Subcutaneous abdominal adipose tissue (tissue), 5 donors: ENCODE measurements around the gene CTTNBP2.

Experiments
- H3K27ac ChIP-seq: one replicate; pipeline ENCODE4 v1.7.0; 2013; ENCODE audit warnings: low read depth, mild to moderate bottlenecking, inconsistent platforms, low read length, moderate library complexity
- H3K27me3 ChIP-seq, 5 donors: one replicate each; pipeline ENCODE4 v1.7.0; 2013; ENCODE audit warnings: low read length in 5 of 5, inconsistent platforms in 1 of 5; ENCODE audit not compliant: control insufficient read depth in 5 of 5, insufficient read depth in 4 of 5
- H3K36me3 ChIP-seq, 5 donors: one replicate each; pipeline ENCODE4 v1.7.0; 2013; ENCODE audit warnings: low read length in 5 of 5; ENCODE audit not compliant: control insufficient read depth in 5 of 5, insufficient read depth in 5 of 5
- H3K4me1 ChIP-seq, 5 donors: one replicate each; pipeline ENCODE4 v1.7.0; 2013; ENCODE audit warnings: low read length in 5 of 5, mild to moderate bottlenecking in 3 of 5, moderate library complexity in 1 of 5; ENCODE audit not compliant: control insufficient read depth in 5 of 5, insufficient read depth in 5 of 5
- H3K4me3 ChIP-seq, 5 donors: one replicate each; pipeline ENCODE4 v1.7.0; 2013; ENCODE audit warnings: low read length in 5 of 5, low read depth in 1 of 5
- H3K9ac ChIP-seq, 5 donors: one replicate each; pipeline ENCODE4 v1.7.0; 2013; ENCODE audit warnings: low read length in 5 of 5, mild to moderate bottlenecking in 4 of 5, moderate library complexity in 3 of 5
- H3K9me3 ChIP-seq, 5 donors: one replicate each; pipeline ENCODE4 v1.7.0; 2013; ENCODE audit warnings: low read length in 5 of 5; ENCODE audit not compliant: control insufficient read depth in 5 of 5
- donor health status: healthy.
- donor health status: healthy.
- donor health status: healthy.
- donor health status: healthy.
- donor health status: healthy.

The CTTNBP2 gene

GRCh38 chr7:117762055-117762454, 111.2 kb downstream of the CTTNBP2 start:
- Histone ChIP-seq H3K27ac (no peak overlapping the region), H3K9ac (no peak overlapping the region), H3K4me1 (peaks cover 0 to 7% (median 0%) of the 10 kb centered on the region in 5 donors), H3K9me3 (no peaks in the 10 kb centered on the region), H3K36me3 (peaks cover 0 to 13% (median 6%) of the 10 kb centered on the region in 5 donors), H3K27me3 (no peaks in the 10 kb centered on the region), H3K4me3 (no peak overlapping the region)

GRCh38 chr7:117759950-117760640, 113.1 kb downstream of the CTTNBP2 start:
- peaks cover 6 to 26% (median 11%) of the 10 kb centered on the region in 5 donors for H3K36me3 ChIP-seq
- no peak overlapping the region for H3K4me3 ChIP-seq
- no peak overlapping the region for H3K27ac ChIP-seq
- no peaks in the 10 kb centered on the region for H3K27me3 ChIP-seq
- no peak overlapping the region for H3K9ac ChIP-seq
- H3K9me3 ChIP-seq = no peaks in the 10 kb centered on the region
- H3K4me1 ChIP-seq = peaks cover 0 to 8% (median 0%) of the 10 kb centered on the region in 5 donors

- H3K9ac ChIP-seq = no peak overlapping the region
These were observed 115.8 kb downstream of the CTTNBP2 start for GRCh38 chr7:117757440-117757839.

GRCh38 chr7:117756586-117757085, 116.6 kb downstream of the CTTNBP2 start:
- H3K9me3 ChIP-seq = no peaks in the 10 kb centered on the region
- no peak overlapping the region for H3K27ac ChIP-seq
- H3K27me3 ChIP-seq = no peaks in the 10 kb centered on the region
- H3K9ac ChIP-seq = no peak overlapping the region
- H3K36me3 ChIP-seq = peaks cover 6 to 30% (median 16%) of the 10 kb centered on the region in 5 donors
- no peak overlapping the region for H3K4me3 ChIP-seq
- H3K4me1 ChIP-seq = peaks cover 0 to 7% (median 0%) of the 10 kb centered on the region in 5 donors

More at GRCh38 chr7:117757440-117757839, 115.8 kb downstream of the CTTNBP2 start:
- H3K4me1 ChIP-seq = peaks cover 0 to 7% (median 0%) of the 10 kb centered on the region in 5 donors
- H3K9me3 ChIP-seq = no peaks in the 10 kb centered on the region
- H3K36me3 ChIP-seq = peaks cover 6 to 30% (median 16%) of the 10 kb centered on the region in 5 donors
- no peaks in the 10 kb centered on the region for H3K27me3 ChIP-seq
- H3K4me3 ChIP-seq = no peak overlapping the region
- no peak overlapping the region for H3K27ac ChIP-seq

GRCh38 chr7:117755136-117755535, 118.1 kb downstream of the CTTNBP2 start:
- H3K9ac ChIP-seq = no peak overlapping the region

GRCh38 chr7:117751775-117752174, 121.5 kb downstream of the CTTNBP2 start:
- H3K4me1 ChIP-seq = peaks cover 0 to 11% (median 6%) of the 10 kb centered on the region in 5 donors
- H3K27me3 ChIP-seq = no peaks in the 10 kb centered on the region
- peaks cover 0 to 16% (median 16%) of the 10 kb centered on the region in 5 donors for H3K36me3 ChIP-seq
- no peak overlapping the region for H3K27ac ChIP-seq
- H3K9me3 ChIP-seq = no peaks in the 10 kb centered on the region
- H3K4me3 ChIP-seq = no peak overlapping the region
- no peak overlapping the region for H3K9ac ChIP-seq

More at GRCh38 chr7:117755136-117755535, 118.1 kb downstream of the CTTNBP2 start:
- no peak overlapping the region for H3K27ac ChIP-seq
- H3K9me3 ChIP-seq = no peaks in the 10 kb centered on the region
- H3K36me3 ChIP-seq = peaks cover 6 to 26% (median 16%) of the 10 kb centered on the region in 5 donors
- H3K4me1 ChIP-seq = peaks cover 0 to 15% (median 6%) of the 10 kb centered on the region in 5 donors
- H3K27me3 ChIP-seq = no peaks in the 10 kb centered on the region
- H3K4me3 ChIP-seq = no peak overlapping the region

GRCh38 chr7:117750612-117751563, 122.4 kb downstream of the CTTNBP2 start:
- H3K4me1 ChIP-seq = peaks cover 0 to 11% (median 6%) of the 10 kb centered on the region in 5 donors
- H3K27ac ChIP-seq = no peak overlapping the region
- H3K27me3 ChIP-seq = no peaks in the 10 kb centered on the region
- no peak overlapping the region for H3K9ac ChIP-seq
- no peaks in the 10 kb centered on the region for H3K9me3 ChIP-seq
- H3K4me3 ChIP-seq = no peak overlapping the region
- H3K36me3 ChIP-seq = peaks cover 0 to 9% (median 8%) of the 10 kb centered on the region in 5 donors

- no peaks in the 10 kb centered on the region for H3K4me1 ChIP-seq
- H3K36me3 ChIP-seq = peaks cover 9 to 26% (median 17%) of the 10 kb centered on the region in 5 donors
- H3K27ac ChIP-seq = no peak overlapping the region
- no peak overlapping the region for H3K9ac ChIP-seq
- no peak overlapping the region for H3K4me3 ChIP-seq
- no peaks in the 10 kb centered on the region for H3K9me3 ChIP-seq
- no peaks in the 10 kb centered on the region for H3K27me3 ChIP-seq
These were observed 131.3 kb downstream of the CTTNBP2 start for GRCh38 chr7:117741962-117742361.

GRCh38 chr7:117739085-117739484, 134.2 kb downstream of the CTTNBP2 start:
- H3K4me3 ChIP-seq = no peak overlapping the region
- no peak overlapping the region for H3K9ac ChIP-seq
- H3K36me3 ChIP-seq = peaks cover 12 to 24% (median 24%) of the 10 kb centered on the region in 5 donors
- no peaks in the 10 kb centered on the region for H3K9me3 ChIP-seq
- no peak overlapping the region for H3K27ac ChIP-seq
- H3K27me3 ChIP-seq = no peaks in the 10 kb centered on the region
- no peaks in the 10 kb centered on the region for H3K4me1 ChIP-seq
